COLO829 (cell line): Measurements from ENCODE around the gene ZCCHC18.
"Not testable (repeated sequence)": the region's sequence is repeated elsewhere in the genome, so short reads cannot be mapped to it uniquely, and the experiment has no call there.

Experiments
- DNase-seq: peaks from one replicate; pipeline ENCODE4 v3.0.0; 2012; ENCODE audit warnings: low spot score

Gene ZCCHC18

GRCh38 chrX:104112326-104112951 is at the start of gene ZCCHC18:
ZCCHC18 (plus strand) TSS chrX:104112523; CDS start chrX:104114112, 1,589 bp downstream.
- DNase-seq, result peak; percentile 60

GRCh38 chrX:104062636-104063035 is 49.7 kb upstream of the ZCCHC18 start:
- DNase-seq, result not testable (repeated sequence)

- not testable (repeated sequence) for DNase-seq
Measured at GRCh38 chrX:104075778-104076445, 36.4 kb upstream of the ZCCHC18 start, which contains the start of gene TMSB15C. TMSB15C (minus strand) TSS chrX:104076236.

- not testable (repeated sequence) for DNase-seq
Measured at GRCh38 chrX:104077854-104078253, 34.5 kb upstream of the ZCCHC18 start.

GRCh38 chrX:104084063-104084462 is 28.3 kb upstream of the ZCCHC18 start:
- DNase-seq, result no peak

GRCh38 chrX:104084534-104085277 is 27.6 kb upstream of the ZCCHC18 start:
- DNase-seq, result no peak

- DNase-seq, result no peak
Measured at GRCh38 chrX:104085477-104085876, 26.8 kb upstream of the ZCCHC18 start.

GRCh38 chrX:104085919-104086318 is 26.4 kb upstream of the ZCCHC18 start:
- DNase-seq, result no peak

GRCh38 chrX:104098151-104098808 is 14.0 kb upstream of the ZCCHC18 start:
- peak; percentile 5 for DNase-seq

GRCh38 chrX:104098919-104099318 is 13.4 kb upstream of the ZCCHC18 start:
- DNase-seq, result no peak

- DNase-seq, result no peak
Measured at GRCh38 chrX:104104676-104105075, 7.6 kb upstream of the ZCCHC18 start.

- no peak for DNase-seq
Measured at GRCh38 chrX:104105330-104106262, 6.7 kb upstream of the ZCCHC18 start.

- no peak for DNase-seq
Measured at GRCh38 chrX:104108955-104109354, 3.4 kb upstream of the ZCCHC18 start.

- DNase-seq, result not testable (repeated sequence)
Measured at GRCh38 chrX:104110491-104111240, 1.7 kb upstream of the ZCCHC18 start.

GRCh38 chrX:104113222-104113965 is 1.1 kb downstream of the ZCCHC18 start:
- DNase-seq, result peak; percentile 12

- DNase-seq, result no peak
Measured at GRCh38 chrX:104117759-104118158, 5.4 kb downstream of the ZCCHC18 start.

GRCh38 chrX:104118765-104119164 is 6.4 kb downstream of the ZCCHC18 start:
- no peak for DNase-seq

- DNase-seq, result no peak
Measured at GRCh38 chrX:104122829-104123228, 10.5 kb downstream of the ZCCHC18 start.

- DNase-seq, result no peak
Measured at GRCh38 chrX:104126856-104127255, 14.5 kb downstream of the ZCCHC18 start.

- DNase-seq, result no peak
Measured at GRCh38 chrX:104130808-104131207, 18.5 kb downstream of the ZCCHC18 start.
